Activated B cell treated with CpG ODN at 0.5 μM for 24 hours (primary cell): ENCODE measurements around the gene PLEKHG7. TPM values are rescaled to one million over a fixed set of nuclear protein-coding genes. Genes with fewer than 3 reads are reported as not detected.

Experiments used
- ATAC-seq: fragments of 200-7000 bp; cut with Tn5 transposase; one replicate; pipeline ENCODE4 v1.10.0; 2021; ENCODE audit warnings: low read depth, mild to moderate bottlenecking, moderate library complexity
- CTCF ChIA-PET: fragments of 350-600 bp; sonication (Branson Sonifier 250); formaldehyde crosslinking; loops from one replicate; lab custom pipeline; 2021; ENCODE audit warnings: antibody characterized with exemption; lab: Charles Lee
- POLR2A ChIA-PET: fragments of 350-600 bp; sonication (Branson Sonifier 250); formaldehyde crosslinking; loops from one replicate; lab custom pipeline; 2021; ENCODE audit warnings: antibody characterized with exemption; lab: Charles Lee
- DNase-seq: peaks from one replicate; pipeline ENCODE4 v3.0.0; 2022
- H3K27ac Mint-ChIP-seq: one replicate; pipeline ENCODE4 v1.8.0; 2020; ENCODE audit warnings: mixed read lengths
- H3K27me3 Mint-ChIP-seq: one replicate; pipeline ENCODE4 v1.8.0; 2021; ENCODE audit warnings: mixed read lengths
- H3K36me3 Mint-ChIP-seq: one replicate; pipeline ENCODE4 v1.8.0; 2021; ENCODE audit warnings: low read depth, mixed read lengths
- H3K4me1 Mint-ChIP-seq: one replicate; pipeline ENCODE4 v1.8.0; 2021; ENCODE audit warnings: mixed read lengths
- H3K4me3 Mint-ChIP-seq: one replicate; pipeline ENCODE4 v1.8.0; 2020; ENCODE audit warnings: mild to moderate bottlenecking, mixed read lengths
- H3K9me3 Mint-ChIP-seq: one replicate; pipeline ENCODE4 v1.8.0; 2020; ENCODE audit warnings: mixed read lengths
- intact Hi-C: fragments of 100-400 bp; cut with micrococcal nuclease; formaldehyde crosslinking; loops from one replicate; pipeline ENCODE4 v1.15.1; 2024
- total RNA-seq: library from RNA; stranded (reverse); gene quantifications from 2 replicates; pipeline ENCODE4 v1.2.3, GENCODE V29; 2022
- TF ChIP-seq, protein P1 (sequence below): fragments of 200-600 bp; IDR thresholded peaks from one replicate; pipeline ENCODE4 v1.8.0; 2022; ENCODE audit warnings: antibody characterized with exemption, mild to moderate bottlenecking

The PLEKHG7 gene
- total RNA-seq, 1 donor from 2014 or later, result 3.4 TPM

DNA sequence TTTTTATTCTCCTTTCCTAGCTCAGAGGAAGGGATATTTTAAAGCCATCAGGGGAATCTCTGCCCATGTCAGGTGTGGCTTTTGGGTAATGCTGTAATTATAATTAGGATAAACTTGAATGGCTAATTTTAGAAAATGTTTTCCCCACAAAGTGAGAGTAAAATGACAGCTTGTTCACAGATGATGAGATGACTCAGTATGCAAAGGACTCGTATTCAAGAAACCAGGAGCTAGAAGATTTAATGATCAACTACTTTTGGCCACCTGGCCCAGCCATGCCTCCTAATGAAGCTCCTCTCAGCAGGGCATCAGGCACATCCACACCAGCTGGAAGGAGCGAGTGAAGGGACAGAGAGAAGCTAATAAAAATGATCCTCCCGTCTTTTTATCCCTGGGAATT, 29.0 kb upstream of the PLEKHG7 start:
- Mint-ChIP-seq H3K27ac (no peak overlapping the region), H3K9me3 (no peaks in the 10 kb centered on the region), H3K4me1 (peaks cover 19% of the 10 kb centered on the region), H3K27me3 (no peaks in the 10 kb centered on the region), H3K36me3 (no peaks in the 10 kb centered on the region), H3K4me3 (no peak overlapping the region)
- ChIA-PET POLR2A (no interaction called here), CTCF (no interaction called here)
- intact Hi-C loops, result no loop called here
- ATAC-seq (no peak), DNase-seq (no peak)
- TF ChIP-seq, protein P1, sequence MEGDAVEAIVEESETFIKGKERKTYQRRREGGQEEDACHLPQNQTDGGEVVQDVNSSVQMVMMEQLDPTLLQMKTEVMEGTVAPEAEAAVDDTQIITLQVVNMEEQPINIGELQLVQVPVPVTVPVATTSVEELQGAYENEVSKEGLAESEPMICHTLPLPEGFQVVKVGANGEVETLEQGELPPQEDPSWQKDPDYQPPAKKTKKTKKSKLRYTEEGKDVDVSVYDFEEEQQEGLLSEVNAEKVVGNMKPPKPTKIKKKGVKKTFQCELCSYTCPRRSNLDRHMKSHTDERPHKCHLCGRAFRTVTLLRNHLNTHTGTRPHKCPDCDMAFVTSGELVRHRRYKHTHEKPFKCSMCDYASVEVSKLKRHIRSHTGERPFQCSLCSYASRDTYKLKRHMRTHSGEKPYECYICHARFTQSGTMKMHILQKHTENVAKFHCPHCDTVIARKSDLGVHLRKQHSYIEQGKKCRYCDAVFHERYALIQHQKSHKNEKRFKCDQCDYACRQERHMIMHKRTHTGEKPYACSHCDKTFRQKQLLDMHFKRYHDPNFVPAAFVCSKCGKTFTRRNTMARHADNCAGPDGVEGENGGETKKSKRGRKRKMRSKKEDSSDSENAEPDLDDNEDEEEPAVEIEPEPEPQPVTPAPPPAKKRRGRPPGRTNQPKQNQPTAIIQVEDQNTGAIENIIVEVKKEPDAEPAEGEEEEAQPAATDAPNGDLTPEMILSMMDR, result no peak

DNA sequence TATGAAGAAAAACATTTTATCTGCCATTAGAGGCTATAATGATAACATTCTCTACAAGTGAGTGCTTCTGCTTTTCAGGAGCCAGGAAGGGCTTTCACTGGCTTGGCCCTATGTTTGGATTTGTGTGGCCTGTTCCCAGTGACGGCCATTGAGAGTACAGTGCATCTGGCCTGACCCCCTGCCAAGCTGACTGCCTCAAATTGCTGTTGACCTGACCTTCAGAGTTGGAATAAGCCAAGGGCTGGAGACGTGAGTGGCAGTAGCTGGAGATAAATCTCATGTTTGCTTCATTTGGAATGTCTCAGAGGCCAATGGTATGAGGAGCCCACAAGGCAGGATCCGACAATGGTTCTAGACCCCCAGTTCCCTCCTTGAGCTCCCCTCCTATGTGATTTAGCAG, 28.3 kb upstream of the PLEKHG7 start:
- no peak overlapping the region for H3K27ac Mint-ChIP-seq
- no peak for DNase-seq
- ChIA-PET POLR2A (no interaction called here), CTCF (no interaction called here)
- H3K27me3 Mint-ChIP-seq, result no peaks in the 10 kb centered on the region
- H3K36me3 Mint-ChIP-seq, result no peaks in the 10 kb centered on the region
- peaks cover 19% of the 10 kb centered on the region for H3K4me1 Mint-ChIP-seq
- TF ChIP-seq, protein P1, result no peak
- H3K9me3 Mint-ChIP-seq, result no peaks in the 10 kb centered on the region
- ATAC-seq, result no peak
- intact Hi-C loops, result no loop called here
- no peak overlapping the region for H3K4me3 Mint-ChIP-seq

DNA sequence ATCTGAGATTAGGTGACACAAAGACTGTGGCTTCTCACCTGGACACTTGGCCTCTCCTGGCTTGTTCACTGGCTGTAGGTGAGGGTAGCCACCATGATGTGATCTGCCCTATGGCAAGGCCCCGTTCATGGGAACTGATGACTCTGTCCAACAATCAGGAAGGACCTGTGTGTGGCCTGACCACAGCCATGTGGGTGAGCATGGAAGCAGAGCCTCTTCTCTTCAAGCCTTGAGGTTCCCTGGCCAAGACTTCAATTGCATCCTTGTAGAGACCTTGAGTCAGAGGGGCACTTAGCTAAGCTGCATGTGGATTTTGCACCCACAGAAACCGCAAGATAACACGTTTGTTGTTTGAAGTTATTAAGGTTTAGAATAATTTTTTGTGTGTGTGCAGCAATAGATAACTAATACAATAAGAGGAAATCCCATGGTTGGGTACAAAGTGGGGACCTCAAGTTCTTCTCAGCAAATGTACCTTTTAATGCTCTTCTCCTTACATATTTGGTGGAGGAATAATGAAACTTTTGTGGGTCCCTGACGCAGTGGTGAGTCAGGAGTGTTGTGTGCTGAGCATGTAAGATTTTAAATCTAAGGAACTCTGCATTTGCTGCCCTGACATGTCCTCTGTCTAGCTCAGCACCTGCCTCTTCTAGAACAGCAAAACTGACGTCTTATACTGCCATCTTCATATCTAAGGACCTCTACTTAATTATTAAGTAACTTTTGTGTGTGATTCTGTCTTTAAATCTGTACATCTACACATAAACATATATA, 27.5 kb upstream of the PLEKHG7 start:
- POLR2A ChIA-PET, result interaction anchor here (0.7 kb wide), 1 partner anchor 68 kb away, joined by 4 read pairs; no protein-coding TSS in a partner anchor
- intact Hi-C loops, result no loop called here
- no peak for DNase-seq

DNA sequence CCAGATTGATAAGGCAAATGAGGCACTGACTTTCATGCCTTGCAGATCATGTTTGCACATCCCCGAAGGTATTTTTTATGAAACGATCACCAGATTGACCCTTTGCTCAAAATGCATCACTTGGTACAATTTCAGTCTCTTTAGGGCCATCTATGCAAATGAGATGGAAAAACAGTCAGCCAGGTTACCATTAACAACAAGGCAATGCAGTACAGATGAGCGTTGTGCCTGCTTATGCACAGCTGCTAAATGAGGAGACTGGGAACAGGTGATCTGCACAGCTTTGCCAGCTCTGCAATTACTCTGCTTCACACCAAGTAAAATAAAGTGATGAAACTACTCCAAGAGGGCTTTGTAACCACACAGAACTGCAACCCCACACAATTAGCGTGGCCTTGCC, 26.1 kb upstream of the PLEKHG7 start:
- H3K27ac Mint-ChIP-seq, result no peak overlapping the region
- H3K27me3 Mint-ChIP-seq, result no peaks in the 10 kb centered on the region
- H3K4me3 Mint-ChIP-seq, result no peak overlapping the region
- CTCF ChIA-PET, result no interaction called here
- no peak for ATAC-seq
- TF ChIP-seq, protein P1, result no peak
- peaks cover 7% of the 10 kb centered on the region for H3K4me1 Mint-ChIP-seq
- intact Hi-C loops, result no loop called here
- DNase-seq, result no peak
- H3K9me3 Mint-ChIP-seq, result no peaks in the 10 kb centered on the region
- POLR2A ChIA-PET, result no interaction called here
- no peaks in the 10 kb centered on the region for H3K36me3 Mint-ChIP-seq

More for the DNA sequence above, 27.5 kb upstream of the PLEKHG7 start:
- peaks cover 19% of the 10 kb centered on the region for H3K4me1 Mint-ChIP-seq
- H3K36me3 Mint-ChIP-seq, result no peaks in the 10 kb centered on the region
- no peak overlapping the region for H3K27ac Mint-ChIP-seq
- TF ChIP-seq, protein P1, result no peak
- H3K9me3 Mint-ChIP-seq, result no peaks in the 10 kb centered on the region
- CTCF ChIA-PET, result no interaction called here
- H3K27me3 Mint-ChIP-seq, result no peaks in the 10 kb centered on the region
- no peak overlapping the region for H3K4me3 Mint-ChIP-seq
- ATAC-seq, result no peak

DNA sequence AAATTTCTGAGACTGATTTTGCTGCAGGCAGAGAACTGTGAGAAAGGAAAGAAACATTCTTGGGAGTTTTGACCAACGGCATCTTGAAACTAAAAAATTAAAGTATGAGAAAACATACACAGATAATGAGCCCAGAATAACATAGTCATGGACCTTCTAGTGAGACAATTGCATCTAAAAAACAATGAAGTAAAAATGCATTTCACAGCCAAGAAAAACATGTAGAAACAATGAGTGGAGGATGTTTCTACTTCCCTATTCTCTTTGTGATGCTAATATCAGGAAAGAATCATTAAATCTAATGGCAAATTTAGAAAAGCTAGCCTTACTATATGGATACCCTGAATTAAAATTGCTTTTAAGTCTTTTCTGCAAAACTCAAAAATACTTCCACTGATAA, 12.2 kb upstream of the PLEKHG7 start:
- H3K4me1 Mint-ChIP-seq, result no peaks in the 10 kb centered on the region
- no peaks in the 10 kb centered on the region for H3K36me3 Mint-ChIP-seq
- H3K9me3 Mint-ChIP-seq, result peaks cover 7% of the 10 kb centered on the region
- ChIA-PET CTCF (no interaction called here), POLR2A (no interaction called here)
- TF ChIP-seq, protein P1, result no peak
- peaks cover 2% of the 10 kb centered on the region for H3K27me3 Mint-ChIP-seq
- ATAC-seq (no peak), DNase-seq (no peak)
- H3K4me3 Mint-ChIP-seq, result no peak overlapping the region
- intact Hi-C loops, result no loop called here
- no peak overlapping the region for H3K27ac Mint-ChIP-seq
